ENCODE measurements around the gene ASCC3.

- TF ChIP-seq POLR2AphosphoS5 (IDR thresholded peaks at IDR 0.05; ENCODE audit: low read depth, low read length) (no peak), POLR2A (IDR thresholded peaks at IDR 0.05; ENCODE audit: low read depth, low read length) (no peak)
Measured at GRCh38 chr6:100479179-100480035, 401.7 kb downstream of the ASCC3 start.

Measured in GM12891 (cell line).